Keratinocyte (primary cell): ENCODE measurements around the gene MRPS27. TPM values are rescaled to one million over a fixed set of nuclear protein-coding genes. Genes with fewer than 3 reads are reported as not detected.

Source experiments
- DNase-seq: peaks from one replicate; pipeline ENCODE4 v3.0.0-alpha.2; 2011; ENCODE audit warnings: low read depth, missing footprints, low spot score
- FAIRE-seq: peaks from 2 replicates; lab custom pipeline; 2011; peaks lifted over from hg19 to GRCh38; lab: Jason Lieb, UNC
- H2AFZ ChIP-seq: 2 replicates; pipeline ENCODE4 v1.6.0; 2012; ENCODE audit warnings: low read length, control low read depth, inconsistent platforms; ENCODE audit not compliant: control insufficient read depth
- H3K27ac ChIP-seq: 2 replicates; pipeline ENCODE4 v1.5.1; 2011; ENCODE audit warnings: low read length; ENCODE audit not compliant: control insufficient read depth, insufficient read depth
- H3K27me3 ChIP-seq: 3 replicates; pipeline ENCODE4 v1.6.0; 2011; ENCODE audit warnings: low read length; ENCODE audit not compliant: control insufficient read depth, insufficient read depth; ENCODE audit errors: extremely low read depth
- H3K36me3 ChIP-seq, 2 experiments: 2 replicates in 1 of 2; 3 replicates in 1 of 2; pipeline ENCODE4 v1.5.1; 2011; ENCODE audit warnings: low read length in 2 of 2, mild to moderate bottlenecking in 1 of 2; ENCODE audit not compliant: control insufficient read depth in 2 of 2, insufficient read depth in 2 of 2; ENCODE audit errors: extremely low read depth in 1 of 2
- H3K4me1 ChIP-seq: 3 replicates; pipeline ENCODE4 v1.5.1; 2011; ENCODE audit warnings: low read length; ENCODE audit not compliant: control insufficient read depth, insufficient read depth; ENCODE audit errors: extremely low read depth
- H3K4me2 ChIP-seq: 3 replicates; pipeline ENCODE4 v1.6.0; 2011; ENCODE audit warnings: low read depth, low read length; ENCODE audit not compliant: control insufficient read depth, insufficient read depth; ENCODE audit errors: extremely low read depth
- H3K4me3 ChIP-seq, 3 experiments: fragments of 200-600 bp in 1 of 3; sonication (generic) in 1 of 3; 2 replicates in 2 of 3; 3 replicates in 1 of 3; pipeline ENCODE4 v1.5.1; 2011 to 2016; ENCODE audit warnings: low read length in 3 of 3, mild to moderate bottlenecking in 3 of 3, control low read depth in 2 of 3, inconsistent platforms in 1 of 3, low read depth in 1 of 3, mixed read lengths in 1 of 3, mixed run types in 1 of 3, moderate library complexity in 1 of 3; ENCODE audit not compliant: control insufficient read depth in 2 of 3, insufficient read depth in 2 of 3; ENCODE audit errors: extremely low read depth in 1 of 3
- H3K79me2 ChIP-seq: 2 replicates; pipeline ENCODE4 v1.6.0; 2012; ENCODE audit warnings: low read length; ENCODE audit not compliant: control insufficient read depth, insufficient read depth
- H3K9ac ChIP-seq: 3 replicates; pipeline ENCODE4 v1.6.0; 2011; ENCODE audit warnings: low read length; ENCODE audit not compliant: control insufficient read depth, insufficient read depth; ENCODE audit errors: extremely low read depth
- H3K9me1 ChIP-seq: 3 replicates; pipeline ENCODE4 v1.6.0; 2011; ENCODE audit warnings: low read length; ENCODE audit not compliant: control insufficient read depth, insufficient read depth; ENCODE audit errors: extremely low read depth
- H3K9me3 ChIP-seq: 2 replicates; pipeline ENCODE4 v1.5.1; 2012; ENCODE audit warnings: low read depth, low read length; ENCODE audit not compliant: control insufficient read depth
- H4K20me1 ChIP-seq: 3 replicates; pipeline ENCODE4 v1.6.0; 2011; ENCODE audit warnings: low read length; ENCODE audit not compliant: control insufficient read depth, insufficient read depth; ENCODE audit errors: extremely low read depth
- EZH2 ChIP-seq: IDR thresholded peaks from one replicate; pipeline ENCODE4 v1.6.1; 2012; ENCODE audit warnings: inconsistent platforms, mild to moderate bottlenecking, low read length, moderate library complexity
- dilution Hi-C: fragments of 300-500 bp; cut with MboI; formaldehyde crosslinking; loops from one replicate; pipeline ENCODE4 v1.7.0; 2020; ENCODE audit warnings: low sequenced_read_pairs; ENCODE audit not compliant: extremely low pct_ligation_motif_present
- polyA plus RNA-seq, 5 experiments: library from polyadenylated mRNA; depleted of rRNA in 3 of 5; stranded (reverse) in 3 of 5; stranded (forward) in 1 of 5; unstranded in 1 of 5; fragments of >200 nt; gene quantifications; 1 replicate in 1 of 5; 2 replicates in 3 of 5; 3 replicates in 1 of 5; pipeline versions ENCODE4 v1.2.1 to v1.2.3, GENCODE V29; 2011 to 2012; ENCODE audit warnings: missing spikeins in 2 of 5, low read depth in 1 of 5, low replicate concordance in 1 of 5
- TF ChIP-seq, protein P1 (sequence below), 3 experiments: IDR thresholded peaks in 1 of 3; conservative IDR thresholded peaks in 1 of 3; optimal IDR thresholded peaks in 1 of 3; 2 replicates in 2 of 3; 3 replicates in 1 of 3; pipeline versions ENCODE3 to v1.5.1; 2011; ENCODE audit warnings: low read length in 3 of 3, mild to moderate bottlenecking in 3 of 3, moderate library complexity in 2 of 3, control low read depth in 1 of 3, inconsistent platforms in 1 of 3; ENCODE audit not compliant: insufficient read depth in 2 of 3; ENCODE audit errors: extremely low read depth in 1 of 3

Gene MRPS27
- polyA plus RNA-seq, 1 donor (not counting 4 experiments of a cell fraction or from before 2014, with no cell fraction given), result 98.7 TPM

DNA sequence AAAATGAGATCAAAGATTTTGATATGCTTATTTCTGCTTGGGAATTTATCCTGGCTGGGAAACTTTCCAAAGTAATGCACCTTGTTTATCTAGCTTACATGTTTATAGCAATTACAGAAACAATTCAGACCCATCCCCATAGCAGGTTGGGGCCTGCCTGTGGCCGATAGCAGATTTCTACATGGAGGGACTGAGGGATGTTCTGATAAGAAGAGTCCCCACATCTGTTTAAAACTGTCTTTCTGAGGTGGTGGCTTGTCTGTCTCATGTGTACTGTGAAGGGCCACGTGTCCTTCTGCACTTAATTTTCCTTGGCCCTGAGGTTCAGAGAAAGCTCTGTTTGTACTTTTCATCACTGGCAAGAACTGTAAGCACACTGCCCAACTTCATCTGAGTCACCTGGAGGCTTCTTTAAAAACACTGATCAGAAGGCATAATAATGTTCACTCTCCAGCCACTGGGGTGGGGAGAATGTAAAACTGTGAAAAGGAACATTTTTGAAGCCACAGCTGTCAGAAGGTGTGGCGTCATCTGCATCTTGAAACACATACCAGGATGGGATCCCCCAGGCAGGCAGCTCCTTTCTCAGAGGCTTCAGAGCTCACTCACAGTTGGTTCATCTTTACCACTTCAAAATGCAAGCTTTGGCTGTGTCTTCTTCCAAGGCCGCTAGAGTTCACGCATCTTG, 132.5 kb downstream of the MRPS27 start:
- dilution Hi-C loops, result no loop called here
- TF ChIP-seq, protein P1, sequence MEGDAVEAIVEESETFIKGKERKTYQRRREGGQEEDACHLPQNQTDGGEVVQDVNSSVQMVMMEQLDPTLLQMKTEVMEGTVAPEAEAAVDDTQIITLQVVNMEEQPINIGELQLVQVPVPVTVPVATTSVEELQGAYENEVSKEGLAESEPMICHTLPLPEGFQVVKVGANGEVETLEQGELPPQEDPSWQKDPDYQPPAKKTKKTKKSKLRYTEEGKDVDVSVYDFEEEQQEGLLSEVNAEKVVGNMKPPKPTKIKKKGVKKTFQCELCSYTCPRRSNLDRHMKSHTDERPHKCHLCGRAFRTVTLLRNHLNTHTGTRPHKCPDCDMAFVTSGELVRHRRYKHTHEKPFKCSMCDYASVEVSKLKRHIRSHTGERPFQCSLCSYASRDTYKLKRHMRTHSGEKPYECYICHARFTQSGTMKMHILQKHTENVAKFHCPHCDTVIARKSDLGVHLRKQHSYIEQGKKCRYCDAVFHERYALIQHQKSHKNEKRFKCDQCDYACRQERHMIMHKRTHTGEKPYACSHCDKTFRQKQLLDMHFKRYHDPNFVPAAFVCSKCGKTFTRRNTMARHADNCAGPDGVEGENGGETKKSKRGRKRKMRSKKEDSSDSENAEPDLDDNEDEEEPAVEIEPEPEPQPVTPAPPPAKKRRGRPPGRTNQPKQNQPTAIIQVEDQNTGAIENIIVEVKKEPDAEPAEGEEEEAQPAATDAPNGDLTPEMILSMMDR (optimal IDR thresholded peaks at IDR 0.05 in 1 of 3, IDR thresholded peaks at IDR 0.05 in 1 of 3, conservative IDR thresholded peaks at IDR 0.05 in 1 of 3; ENCODE audit: extremely low read depth in 1 of 3, insufficient read depth in 2 of 3, low read length in 3 of 3), result no peak
- no peak for TF ChIP-seq EZH2
- H3K9me1 ChIP-seq, result no peaks in the 10 kb centered on the region
- H3K4me2 ChIP-seq, result peak overlapping the region; percentile 25
- DNase-seq, result no peak
- peaks cover 0 to 2% of the 10 kb centered on the region in 2 experiments for H3K36me3 ChIP-seq
- H3K9me3 ChIP-seq, result no peaks in the 10 kb centered on the region
- no peaks in the 10 kb centered on the region for H3K27me3 ChIP-seq
- H2AFZ ChIP-seq, result no peak overlapping the region
- no peak overlapping the region for H3K9ac ChIP-seq
- no peaks in the 10 kb centered on the region for H4K20me1 ChIP-seq
- H3K27ac ChIP-seq, result no peak overlapping the region
- H3K4me3 ChIP-seq, result no peak overlapping the region
- H3K4me1 ChIP-seq, result peaks cover 18% of the 10 kb centered on the region
- FAIRE-seq, result no peak
- no peaks in the 10 kb centered on the region for H3K79me2 ChIP-seq

DNA sequence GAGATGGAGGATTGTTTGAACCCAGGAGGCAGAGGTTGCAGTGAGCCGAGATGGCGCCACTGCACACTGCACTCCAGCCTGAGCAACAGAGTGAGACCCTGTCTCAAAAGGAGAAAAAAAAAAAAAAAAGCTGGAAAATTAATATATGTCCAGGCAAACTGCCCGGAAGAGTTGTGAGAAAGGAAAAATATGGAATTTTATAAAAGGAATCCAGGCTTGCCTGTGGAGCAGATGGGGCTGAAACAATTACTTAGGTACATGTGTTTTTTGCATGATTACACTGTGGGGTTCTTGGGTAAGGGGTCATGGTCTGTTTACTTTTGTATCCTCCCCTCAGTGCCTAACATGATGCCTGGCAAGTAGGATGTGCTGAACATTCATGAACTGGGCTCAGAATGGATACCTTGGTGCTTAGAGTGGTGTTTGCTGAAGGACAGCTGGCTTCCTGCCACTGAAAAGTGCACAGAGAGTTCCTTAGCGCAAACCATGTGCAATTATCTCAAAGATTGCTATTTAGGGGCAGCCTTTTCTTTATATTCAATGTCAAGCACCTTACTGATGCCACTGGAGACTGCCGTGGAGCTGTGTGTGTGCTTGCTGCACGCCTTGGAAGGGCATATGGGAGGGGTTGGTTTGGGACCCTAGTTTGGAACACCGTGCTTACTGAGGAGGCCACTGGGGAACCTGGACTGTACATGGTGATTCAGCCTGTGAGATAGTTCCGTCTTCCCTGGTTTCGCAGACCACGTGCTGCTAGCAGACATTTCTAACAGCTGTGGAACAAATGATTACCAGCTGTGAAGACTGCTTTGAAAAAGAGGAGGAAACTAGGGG, 134.3 kb downstream of the MRPS27 start:
- no peak overlapping the region for H3K9ac ChIP-seq
- dilution Hi-C loops, result no loop called here
- peaks cover 15% of the 10 kb centered on the region for H3K4me1 ChIP-seq
- no peak overlapping the region for H3K4me2 ChIP-seq
- no peaks in the 10 kb centered on the region for H3K79me2 ChIP-seq
- no peak overlapping the region for H3K27ac ChIP-seq
- H4K20me1 ChIP-seq, result no peaks in the 10 kb centered on the region
- peaks cover 0 to 2% of the 10 kb centered on the region in 2 experiments for H3K36me3 ChIP-seq
- no peak for DNase-seq
- H2AFZ ChIP-seq, result no peak overlapping the region
- no peaks in the 10 kb centered on the region for H3K27me3 ChIP-seq
- no peak for TF ChIP-seq EZH2
- TF ChIP-seq, protein P1 (optimal IDR thresholded peaks at IDR 0.05 in 1 of 3, IDR thresholded peaks at IDR 0.05 in 1 of 3, conservative IDR thresholded peaks at IDR 0.05 in 1 of 3; ENCODE audit: extremely low read depth in 1 of 3, insufficient read depth in 2 of 3, low read length in 3 of 3), result no peak
- H3K9me1 ChIP-seq, result no peaks in the 10 kb centered on the region
- H3K4me3 ChIP-seq, result no peak overlapping the region
- FAIRE-seq, result no peak
- H3K9me3 ChIP-seq, result no peaks in the 10 kb centered on the region
